NAMALWA (cell line): ENCODE data around the gene ACOT7.
"Not testable (repeated sequence)": the region's sequence is repeated elsewhere in the genome, so short reads cannot be mapped to it uniquely, and the experiment has no call there.

Experiments used
- DNase-seq: peaks from one replicate; pipeline ENCODE4 v3.0.0-alpha.2; 2015; ENCODE audit warnings: low spot score

ACOT7 gene

GRCh38 chr1:6234502-6235295 lies 158.9 kb downstream of the ACOT7 start:
- DNase-seq, result no peak

GRCh38 chr1:6233376-6233775 lies 160.2 kb downstream of the ACOT7 start:
- no peak for DNase-seq

- no peak for DNase-seq
Measured at GRCh38 chr1:6225651-6226050, 167.9 kb downstream of the ACOT7 start.

- no peak for DNase-seq
Measured at GRCh38 chr1:6224718-6225117, 168.8 kb downstream of the ACOT7 start.

- no peak for DNase-seq
Measured at GRCh38 chr1:6223617-6224016, 169.9 kb downstream of the ACOT7 start.

- DNase-seq, result no peak
Measured at GRCh38 chr1:6222636-6223035, 170.9 kb downstream of the ACOT7 start.

- no peak for DNase-seq
Measured at GRCh38 chr1:6221210-6221784, 172.3 kb downstream of the ACOT7 start.

GRCh38 chr1:6220236-6220635 lies 173.3 kb downstream of the ACOT7 start:
- no peak for DNase-seq

GRCh38 chr1:6219641-6220040 lies 173.9 kb downstream of the ACOT7 start:
- not testable (repeated sequence) for DNase-seq

- no peak for DNase-seq
Measured at GRCh38 chr1:6218375-6219164, 175.0 kb downstream of the ACOT7 start.
